RCC 7860 (cell line): ENCODE results near the gene TDRD3.

Source experiments
- DNase-seq: peaks from one replicate; pipeline ENCODE4 v3.0.0-alpha.2; 2015; ENCODE audit warnings: low spot score
- FAIRE-seq: peaks from 2 replicates; lab custom pipeline; 2012; peaks lifted over from hg19 to GRCh38; lab: Jason Lieb, UNC

TDRD3 gene

GRCh38 chr13:60572003-60572798 is 175.2 kb downstream of the TDRD3 start:
- FAIRE-seq (peak; percentile 35), DNase-seq (peak; percentile 69)

DNA sequence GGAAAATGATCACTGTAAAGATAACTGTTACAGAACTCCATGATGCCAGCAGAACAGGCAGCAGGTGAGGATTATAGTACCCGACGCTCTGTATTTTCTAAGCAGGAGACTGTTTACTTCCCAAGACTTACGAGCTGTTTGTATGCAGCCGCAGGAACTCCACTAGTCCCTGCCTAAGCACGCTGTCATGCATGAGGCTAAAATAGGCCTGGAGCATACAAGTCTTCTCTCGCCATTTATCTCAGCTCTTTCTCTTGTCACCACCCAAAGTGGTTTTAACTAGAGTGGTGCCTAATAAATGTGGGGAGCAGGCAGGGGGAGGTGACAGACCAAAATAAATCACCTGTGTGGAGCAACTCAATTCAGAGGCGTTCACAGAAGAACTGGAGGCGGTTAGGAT is 175.8 kb downstream of the TDRD3 start:
- DNase-seq: no peak
- FAIRE-seq: no peak

DNA sequence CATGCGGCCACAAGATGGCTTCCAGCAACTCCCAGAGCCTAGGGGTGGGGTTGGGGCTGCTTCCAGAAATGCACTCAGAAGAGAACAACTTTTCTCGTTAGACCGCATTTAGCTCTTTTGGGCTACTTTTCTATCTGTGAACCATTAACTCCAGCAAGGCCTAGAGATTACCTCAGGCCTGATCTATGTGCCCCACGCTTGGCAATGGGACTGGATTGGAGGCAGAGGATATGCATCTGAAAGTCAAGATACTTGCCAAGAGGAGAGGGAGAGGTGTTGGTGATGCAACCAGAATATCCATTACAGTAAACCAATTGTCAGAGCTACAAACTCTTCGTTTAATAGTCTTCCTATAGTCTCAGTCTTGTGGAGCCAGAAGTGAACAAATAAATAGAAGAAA is 177.7 kb downstream of the TDRD3 start:
- FAIRE-seq (no peak), DNase-seq (no peak)

DNA sequence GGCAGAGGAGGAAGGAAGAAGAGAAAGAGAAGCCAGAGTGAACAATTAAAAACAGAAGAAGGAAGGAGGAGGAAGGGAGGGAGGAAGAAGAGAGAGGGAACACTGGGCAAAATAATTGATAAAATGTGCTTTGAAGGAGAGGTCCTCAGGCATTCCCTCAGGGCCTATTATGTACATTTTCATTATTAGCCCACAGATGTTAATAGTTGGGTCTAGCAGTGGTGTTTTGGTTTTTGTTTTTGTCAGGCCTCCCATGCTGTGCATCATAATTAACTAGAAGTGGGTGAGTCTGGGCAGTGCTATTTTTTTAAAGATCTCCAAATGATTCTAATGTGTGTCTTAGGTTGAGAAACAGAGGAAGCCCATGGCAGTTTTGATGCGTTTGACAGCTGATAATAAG is 178.1 kb downstream of the TDRD3 start:
- FAIRE-seq: no peak
- DNase-seq: no peak

DNA sequence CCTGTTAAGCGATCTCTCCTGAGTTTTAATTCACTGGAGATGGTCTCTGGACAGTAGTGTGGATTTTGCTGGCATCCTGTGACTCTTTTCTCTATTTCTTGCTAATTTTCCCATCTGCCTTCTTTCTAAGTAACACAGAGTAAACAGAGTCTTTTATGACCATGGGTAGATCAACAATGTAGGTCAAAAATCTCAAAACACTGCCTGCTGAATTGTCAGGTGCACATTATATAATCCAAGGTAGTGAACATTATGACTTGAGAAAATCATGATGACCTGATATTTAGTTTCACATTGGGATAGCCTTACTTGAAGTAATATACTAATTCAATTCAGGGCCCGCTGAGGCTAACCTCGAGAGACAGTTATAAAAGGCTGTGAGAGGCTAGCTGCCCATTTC is 180.7 kb downstream of the TDRD3 start:
- no peak for DNase-seq
- FAIRE-seq: no peak

DNA sequence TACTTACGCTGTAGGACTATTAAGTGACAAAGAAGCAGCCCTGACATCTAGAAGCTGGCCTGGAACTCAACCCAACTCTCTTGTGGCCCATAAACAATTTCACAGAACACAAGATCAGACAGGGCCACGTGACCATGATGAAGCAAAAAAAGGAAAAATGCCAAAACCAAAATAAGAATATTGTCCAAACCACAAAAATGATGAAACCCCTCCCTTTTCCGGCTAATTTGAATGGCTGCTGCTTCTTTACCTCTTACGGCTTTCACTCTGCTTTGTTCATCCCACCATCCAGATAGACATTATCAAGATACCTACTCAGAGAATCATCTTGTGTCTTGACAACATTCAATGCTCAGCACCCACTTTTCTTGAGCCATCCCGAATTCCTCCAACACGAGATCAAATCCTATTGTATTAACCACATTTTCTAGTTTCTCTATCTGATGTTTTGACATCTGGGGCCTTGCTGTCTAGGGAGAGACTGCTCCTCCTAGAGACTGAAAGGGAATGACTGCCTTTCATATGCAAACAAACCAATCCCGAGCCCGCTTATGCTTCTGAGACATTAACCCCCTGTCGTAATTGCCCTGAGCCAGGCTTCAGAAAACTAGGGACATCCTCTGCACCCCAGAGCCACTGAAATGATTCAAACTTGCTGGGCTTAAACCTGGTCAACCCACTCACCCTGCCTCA is 186.3 kb downstream of the TDRD3 start:
- no peak for FAIRE-seq

GRCh38 chr13:60583911-60584753 is 187.1 kb downstream of the TDRD3 start:
- DNase-seq (no peak), FAIRE-seq (no peak)

More for the DNA sequence above, 186.3 kb downstream of the TDRD3 start:
- no peak for DNase-seq

DNA sequence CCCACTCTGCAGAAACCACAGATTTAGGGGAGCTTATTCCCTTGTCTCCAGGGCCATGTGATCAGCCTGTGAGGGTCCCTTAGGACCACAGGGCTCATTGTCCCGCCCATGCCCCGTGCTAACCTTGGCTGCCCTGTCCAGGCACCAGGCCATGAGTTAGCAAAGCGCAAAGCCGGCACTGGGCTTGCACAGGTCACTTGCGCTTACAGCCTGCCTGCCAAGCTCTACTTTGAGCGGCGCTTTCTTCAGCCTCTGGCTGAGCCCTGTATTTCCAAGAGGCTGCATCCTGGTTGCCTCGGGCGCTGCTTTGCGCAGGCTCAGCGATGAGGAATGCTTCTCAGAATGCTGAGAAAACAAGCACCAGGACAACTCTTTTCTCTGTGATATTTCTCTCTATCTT is 188.0 kb downstream of the TDRD3 start:
- no peak for DNase-seq
- FAIRE-seq: no peak

DNA sequence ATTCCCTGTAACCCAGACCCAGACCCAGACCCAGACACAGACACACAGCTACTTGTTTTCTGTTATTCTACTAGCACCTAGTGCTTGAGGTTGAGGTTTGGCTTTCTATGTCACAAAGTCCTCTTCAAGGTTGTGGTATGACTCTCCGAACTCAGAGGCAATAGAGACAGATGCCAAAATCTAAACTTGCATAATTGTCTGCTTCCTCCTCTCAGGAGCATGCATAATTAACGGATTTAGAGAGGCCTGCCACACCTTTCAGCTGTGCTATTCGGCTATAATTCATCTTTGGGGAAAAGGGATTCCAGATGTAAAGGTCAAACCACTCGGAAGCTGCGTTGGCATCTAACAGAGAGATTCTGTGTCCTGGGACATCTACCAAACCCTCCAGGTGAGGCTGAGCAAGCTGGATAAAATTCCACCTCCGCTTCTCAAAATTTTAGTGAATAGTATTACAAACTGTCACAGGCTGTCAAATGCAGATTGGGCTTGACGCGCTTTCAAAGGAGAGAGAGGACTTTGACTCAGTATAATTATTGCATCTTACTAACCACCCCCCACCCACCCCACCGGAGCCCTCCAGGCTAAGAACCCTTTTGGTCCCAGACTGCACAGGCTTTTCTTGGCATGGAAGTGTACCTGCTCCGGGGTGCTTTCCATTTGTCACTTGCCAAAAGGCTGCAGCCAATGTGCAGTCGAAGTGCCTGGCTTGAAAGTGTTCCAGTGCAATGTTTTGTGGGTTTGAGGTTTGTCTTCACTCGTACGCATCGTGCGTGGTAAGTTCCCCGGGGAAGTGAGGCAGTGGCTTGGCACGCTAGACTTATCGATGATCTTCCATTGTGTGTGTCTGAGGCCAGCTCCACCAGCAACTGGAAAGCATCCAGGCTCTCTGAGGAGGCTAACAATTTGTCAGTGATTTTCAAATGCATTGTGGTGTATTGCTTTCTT is 194.1 kb downstream of the TDRD3 start:
- no peak for FAIRE-seq
- no peak for DNase-seq

DNA sequence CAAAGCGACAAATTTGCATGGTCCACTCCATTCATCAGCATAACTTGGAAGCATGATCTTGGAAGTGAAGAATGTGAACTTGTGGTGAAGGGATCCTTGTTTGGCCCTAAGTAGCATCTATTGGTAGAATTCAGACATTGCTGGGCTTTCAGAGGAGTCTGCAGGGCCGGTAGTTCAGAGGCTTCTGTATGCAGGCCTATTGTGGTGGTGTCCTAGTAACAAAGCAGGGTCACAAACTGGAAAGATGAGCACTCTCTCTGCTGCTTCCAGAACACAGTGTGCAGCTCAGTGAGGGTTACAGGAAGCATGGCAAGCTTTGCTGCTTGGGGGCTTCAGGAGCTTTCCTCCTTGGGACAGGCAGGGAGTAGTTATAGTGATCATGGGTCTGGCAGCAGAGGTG is 206.0 kb downstream of the TDRD3 start:
- DNase-seq (no peak), FAIRE-seq (no peak)

DNA sequence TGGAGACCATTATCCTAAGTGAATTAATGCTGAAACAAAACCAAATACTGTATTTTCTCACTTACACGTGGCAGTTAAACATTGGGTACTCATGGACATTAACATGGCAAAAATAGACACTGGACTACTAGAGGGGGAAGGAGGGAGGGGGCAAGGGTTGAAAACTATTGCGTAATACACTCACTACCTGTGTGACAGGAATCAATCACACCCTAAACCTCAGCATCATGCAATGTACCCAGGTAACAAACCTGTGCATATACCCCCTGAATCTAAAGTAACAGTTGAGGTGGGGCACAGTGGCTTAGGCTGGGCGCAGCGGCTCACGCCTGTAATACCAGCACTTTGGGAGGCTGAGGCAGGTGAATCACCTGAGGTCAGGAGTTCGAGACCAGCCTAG is 207.0 kb downstream of the TDRD3 start:
- DNase-seq: no peak
- FAIRE-seq: no peak

- DNase-seq (no peak), FAIRE-seq (no peak)
Measured at GRCh38 chr13:60608954-60609353, 211.9 kb downstream of the TDRD3 start.

GRCh38 chr13:60611523-60611922 is 214.5 kb downstream of the TDRD3 start:
- no peak for DNase-seq
- no peak for FAIRE-seq

- DNase-seq (no peak), FAIRE-seq (no peak)
Measured at GRCh38 chr13:60612593-60612992, 215.6 kb downstream of the TDRD3 start.

GRCh38 chr13:60613080-60613479 is 216.1 kb downstream of the TDRD3 start:
- FAIRE-seq (no peak), DNase-seq (no peak)

DNA sequence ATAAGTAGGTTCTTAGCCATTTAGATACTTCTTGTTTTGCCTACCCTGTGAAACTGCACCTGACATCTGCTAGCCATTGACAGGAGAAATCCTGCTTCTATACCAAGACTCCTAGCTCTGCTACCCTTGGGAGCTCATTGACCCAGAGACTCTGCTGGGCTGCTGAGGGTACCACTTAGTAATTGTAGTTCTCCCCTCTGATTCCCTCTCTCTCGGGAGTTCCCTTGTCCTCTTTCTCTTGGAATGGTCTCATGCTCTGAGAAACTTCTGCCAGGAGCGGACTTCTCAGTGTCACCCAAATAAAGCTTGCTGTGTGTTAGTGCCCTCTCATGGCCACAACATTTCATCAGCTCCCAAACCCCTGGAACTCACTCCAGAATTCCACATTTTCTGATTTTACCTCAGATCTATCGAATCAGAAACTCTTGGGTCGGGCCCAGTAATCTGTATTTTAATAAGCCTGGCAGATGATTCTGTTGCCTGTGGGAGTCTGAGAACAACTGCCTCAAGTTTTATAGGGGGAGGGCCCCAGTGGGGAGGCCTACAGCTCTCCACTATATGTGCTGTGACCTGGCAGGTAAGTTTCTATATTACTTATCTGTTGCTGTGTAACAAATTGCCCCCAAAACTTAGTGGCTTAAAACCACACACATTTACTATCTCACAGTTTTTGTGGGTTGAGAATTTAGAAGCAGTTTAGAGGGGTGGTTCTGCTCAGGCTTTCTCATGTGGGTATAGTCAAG is 221.1 kb downstream of the TDRD3 start:
- no peak for FAIRE-seq
- no peak for DNase-seq

DNA sequence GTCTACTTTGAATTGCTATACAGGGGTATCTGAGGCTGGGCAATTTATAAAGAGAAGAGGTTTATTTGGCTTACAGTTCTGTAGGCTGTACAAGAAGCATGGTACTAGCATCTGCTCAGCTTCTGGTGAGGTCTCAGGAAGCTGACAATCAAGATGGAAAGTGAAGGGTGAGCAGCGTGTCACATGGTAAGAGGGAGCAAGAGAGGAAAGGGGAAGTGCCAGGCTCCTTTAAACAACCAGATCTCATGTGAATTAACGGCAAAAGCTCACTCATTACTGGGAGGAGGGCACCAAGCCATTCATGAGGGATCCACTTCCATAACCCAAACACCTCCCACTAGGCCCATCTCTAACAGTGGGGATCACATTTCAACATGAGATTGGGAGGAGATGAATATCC is 222.4 kb downstream of the TDRD3 start:
- FAIRE-seq: no peak
- no peak for DNase-seq

- FAIRE-seq (no peak), DNase-seq (no peak)
Measured at GRCh38 chr13:60620611-60621395, 223.8 kb downstream of the TDRD3 start.

- DNase-seq (no peak), FAIRE-seq (no peak)
Measured at GRCh38 chr13:60623151-60623550, 226.1 kb downstream of the TDRD3 start.
